GM21447 (cell line): Measurements from ENCODE around the gene TADA2A.
A peak's percentile ranks its signal among the peaks of the same experiment; 100 is the strongest.

ENCODE experiments used
- ATAC-seq: cut with Tn5 transposase; IDR thresholded peaks from one replicate; pipeline ENCODE4 v1.9.1; 2021; ENCODE audit not compliant: unreplicated experiment

TADA2A gene

GRCh38 chr17:37461668-37462067, 55.0 kb downstream of the TADA2A start:
- no peak for ATAC-seq

GRCh38 chr17:37462492-37462891, 55.8 kb downstream of the TADA2A start:
- ATAC-seq = no peak

- no peak for ATAC-seq
These were observed 56.4 kb downstream of the TADA2A start for GRCh38 chr17:37463039-37463438.

GRCh38 chr17:37465069-37465616, 58.5 kb downstream of the TADA2A start:
- ATAC-seq = no peak

GRCh38 chr17:37466471-37466870, 59.8 kb downstream of the TADA2A start:
- ATAC-seq = no peak

GRCh38 chr17:37470181-37470580, 63.5 kb downstream of the TADA2A start:
- ATAC-seq = no peak

- ATAC-seq = no peak
These were observed 69.2 kb downstream of the TADA2A start for GRCh38 chr17:37475731-37476420.

GRCh38 chr17:37476431-37477120, 69.9 kb downstream of the TADA2A start:
- ATAC-seq = no peak

- no peak for ATAC-seq
These were observed 71.5 kb downstream of the TADA2A start for GRCh38 chr17:37478187-37478586.

- no peak for ATAC-seq
These were observed 72.3 kb downstream of the TADA2A start for GRCh38 chr17:37479025-37479424.

GRCh38 chr17:37480427-37480826, 73.7 kb downstream of the TADA2A start:
- no peak for ATAC-seq

GRCh38 chr17:37481001-37481665, 74.4 kb downstream of the TADA2A start:
- no peak for ATAC-seq

GRCh38 chr17:37483311-37484039, 76.8 kb downstream of the TADA2A start:
- no peak for ATAC-seq

GRCh38 chr17:37485938-37486570, 79.4 kb downstream of the TADA2A start:
- ATAC-seq = no peak

GRCh38 chr17:37488009-37488604, 81.4 kb downstream of the TADA2A start:
- no peak for ATAC-seq

- peak; percentile 30 for ATAC-seq
These were observed 82.0 kb downstream of the TADA2A start for GRCh38 chr17:37488607-37489196.

GRCh38 chr17:37489197-37490001, 82.7 kb downstream of the TADA2A start, which contains the start of gene DUSP14:
TSS of gene DUSP14 (plus strand) at chr17:37489891. CDS start at chr17:37512273, 22,382 bp downstream.
- peak; percentile 57 for ATAC-seq

- peak; percentile 36 for ATAC-seq
These were observed 83.4 kb downstream of the TADA2A start for GRCh38 chr17:37490022-37490587.
